ENCODE data around the gene KLF7.

DNA sequence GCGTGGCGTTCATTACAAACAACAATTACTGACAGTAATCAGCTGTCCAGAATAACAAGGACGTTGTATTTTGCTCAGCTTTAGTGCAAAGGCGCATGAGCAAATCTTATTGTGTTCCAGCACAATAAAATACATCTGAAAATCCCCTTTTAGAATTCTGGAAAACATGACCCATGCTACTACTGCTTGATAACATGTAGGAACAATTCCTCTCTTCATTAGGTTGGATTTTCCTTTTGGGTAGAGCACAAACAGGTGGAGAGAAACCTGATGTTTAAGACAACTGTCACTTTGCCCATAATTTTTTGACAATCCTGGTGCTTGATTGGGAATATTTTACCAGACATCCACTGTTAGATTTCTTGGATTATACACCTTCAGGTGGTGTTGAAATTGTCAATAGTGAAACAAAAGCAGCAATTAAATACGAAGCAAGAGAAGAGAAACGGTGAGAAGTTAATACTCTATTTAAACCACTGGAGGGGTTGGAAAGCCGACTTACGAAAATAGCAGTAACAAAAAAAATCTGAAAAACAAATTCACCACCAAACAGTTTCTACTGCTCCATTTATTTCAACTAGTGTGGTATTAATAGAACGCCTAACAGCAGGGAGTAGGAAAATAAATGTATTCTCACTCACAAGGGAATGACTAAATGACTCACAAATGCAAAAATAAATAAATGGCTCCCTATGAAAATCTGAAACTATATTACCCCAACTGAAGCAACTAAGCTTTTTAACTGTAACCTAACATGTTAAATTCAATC lies 123.8 kb downstream of the KLF7 start:
- no peak for TF ChIP-seq ESRRG (CRISPR knock-in tag; IDR thresholded peaks at IDR 0.05)
- no peak for TF ChIP-seq ZFP3 (CRISPR knock-in tag; IDR thresholded peaks at IDR 0.05)
- no peak for TF ChIP-seq RARB (CRISPR knock-in tag; IDR thresholded peaks at IDR 0.05)
- no peak for TF ChIP-seq OSR1 (CRISPR knock-in tag; IDR thresholded peaks at IDR 0.05)
- no peak for TF ChIP-seq ARNTL (CRISPR knock-in tag; IDR thresholded peaks at IDR 0.05; ENCODE audit: borderline replicate concordance, low read depth)
- TF ChIP-seq PATZ1 (CRISPR knock-in tag; IDR thresholded peaks at IDR 0.05; ENCODE audit: borderline replicate concordance) = no peak
